ENCODE data around the gene OR6C74. TPM values are rescaled to one million over a fixed set of nuclear protein-coding genes. Genes with fewer than 3 reads are reported as not detected.

OR6C74 gene
- total and polyA plus RNA-seq, 2 donors (not counting 1 experiment from before 2014, with no cell fraction given): not detected

DNA sequence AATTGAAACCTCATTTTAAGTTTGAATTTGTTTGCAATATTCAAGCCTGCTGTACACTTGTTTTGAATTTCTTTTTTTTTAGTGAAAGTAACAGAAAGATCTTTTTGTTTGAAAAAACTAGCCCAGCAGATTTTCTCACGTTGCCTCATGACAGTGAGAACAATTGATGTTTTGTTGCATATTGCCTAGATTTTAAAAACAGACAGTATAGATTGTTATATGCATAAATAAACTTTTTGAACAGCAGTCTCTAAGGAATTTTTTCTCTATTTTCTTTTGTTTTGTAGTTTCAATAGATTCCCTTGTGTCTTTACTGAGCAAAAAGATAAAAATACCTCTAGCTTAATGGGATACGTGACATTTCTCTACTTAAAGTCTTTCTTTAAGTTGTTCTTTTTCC, 36.6 kb downstream of the OR6C74 start:
- no peaks in the 10 kb centered on the region for H3K9me3 ChIP-seq (ENCODE audit: control insufficient read depth, insufficient read depth, low read depth, low read length)
- no peaks in the 10 kb centered on the region for H4K20me1 ChIP-seq (ENCODE audit: control insufficient read depth, extremely low read depth, insufficient read depth, low read length)
- no peak overlapping the region for H3K27ac ChIP-seq (ENCODE audit: insufficient read depth, low read length)
- H3K36me3 ChIP-seq (ENCODE audit: control insufficient read depth, insufficient read depth, low read length): no peaks in the 10 kb centered on the region
- no peak overlapping the region for H2AFZ ChIP-seq (ENCODE audit: low read length)
- no peaks in the 10 kb centered on the region for H3K27me3 ChIP-seq (ENCODE audit: control insufficient read depth, insufficient read depth, low read length)
- no peaks in the 10 kb centered on the region for H3K4me1 ChIP-seq (ENCODE audit: control insufficient read depth, extremely low read depth, insufficient read depth, low read length)
- H3K79me2 ChIP-seq (ENCODE audit: control insufficient read depth, insufficient read depth, low read length): no peaks in the 10 kb centered on the region
- H3K4me2 ChIP-seq (ENCODE audit: extremely low read depth, insufficient read depth, low read length): no peak overlapping the region
- TF ChIP-seq, protein P1, sequence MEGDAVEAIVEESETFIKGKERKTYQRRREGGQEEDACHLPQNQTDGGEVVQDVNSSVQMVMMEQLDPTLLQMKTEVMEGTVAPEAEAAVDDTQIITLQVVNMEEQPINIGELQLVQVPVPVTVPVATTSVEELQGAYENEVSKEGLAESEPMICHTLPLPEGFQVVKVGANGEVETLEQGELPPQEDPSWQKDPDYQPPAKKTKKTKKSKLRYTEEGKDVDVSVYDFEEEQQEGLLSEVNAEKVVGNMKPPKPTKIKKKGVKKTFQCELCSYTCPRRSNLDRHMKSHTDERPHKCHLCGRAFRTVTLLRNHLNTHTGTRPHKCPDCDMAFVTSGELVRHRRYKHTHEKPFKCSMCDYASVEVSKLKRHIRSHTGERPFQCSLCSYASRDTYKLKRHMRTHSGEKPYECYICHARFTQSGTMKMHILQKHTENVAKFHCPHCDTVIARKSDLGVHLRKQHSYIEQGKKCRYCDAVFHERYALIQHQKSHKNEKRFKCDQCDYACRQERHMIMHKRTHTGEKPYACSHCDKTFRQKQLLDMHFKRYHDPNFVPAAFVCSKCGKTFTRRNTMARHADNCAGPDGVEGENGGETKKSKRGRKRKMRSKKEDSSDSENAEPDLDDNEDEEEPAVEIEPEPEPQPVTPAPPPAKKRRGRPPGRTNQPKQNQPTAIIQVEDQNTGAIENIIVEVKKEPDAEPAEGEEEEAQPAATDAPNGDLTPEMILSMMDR (conservative IDR thresholded peaks at IDR 0.05 in 1 of 2, IDR thresholded peaks at IDR 0.05 in 1 of 2; ENCODE audit: low read depth in 1 of 2, low read length in 2 of 2): no peak
- no peak for TF ChIP-seq EZH2 (IDR thresholded peaks at IDR 0.05; ENCODE audit: low read length, missing control alignments)
- H3K4me3 ChIP-seq (replicated peaks in 1 of 4; ENCODE audit: control extremely low read depth in 1 of 4, insufficient read depth in 1 of 4, low read depth in 3 of 4, low read length in 4 of 4): no peak overlapping the region
- no peak for DNase-seq (ENCODE audit: low read depth in 2 of 2)
- H3K9ac ChIP-seq (ENCODE audit: insufficient read depth, low read length): no peak overlapping the region

DNA sequence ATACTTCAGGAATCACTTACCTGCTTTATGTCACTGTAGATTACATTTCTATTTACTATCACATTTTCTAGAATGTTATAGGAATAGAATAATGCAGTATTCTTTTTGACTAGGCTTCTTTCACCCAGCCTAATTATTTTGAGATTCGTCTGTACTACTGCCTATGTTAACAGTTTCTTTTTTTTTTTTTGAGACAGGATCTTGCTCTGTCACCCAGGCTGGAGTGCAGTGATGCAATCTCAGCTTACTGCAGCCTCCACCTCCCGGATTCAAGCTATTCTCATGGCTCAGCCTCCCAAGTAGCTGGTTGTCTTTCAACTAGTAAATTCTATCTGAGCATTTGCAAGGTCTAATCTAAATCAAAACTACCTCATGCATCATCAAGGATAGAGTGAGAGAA, 45.6 kb downstream of the OR6C74 start:
- no peaks in the 10 kb centered on the region for H4K20me1 ChIP-seq (ENCODE audit: control insufficient read depth, extremely low read depth, insufficient read depth, low read length)
- no peaks in the 10 kb centered on the region for H3K36me3 ChIP-seq (ENCODE audit: control insufficient read depth, insufficient read depth, low read length)
- no peak overlapping the region for H3K27ac ChIP-seq (ENCODE audit: insufficient read depth, low read length)
- TF ChIP-seq, protein P1 (conservative IDR thresholded peaks at IDR 0.05 in 1 of 2, IDR thresholded peaks at IDR 0.05 in 1 of 2; ENCODE audit: low read depth in 1 of 2, low read length in 2 of 2): no peak
- TF ChIP-seq EZH2 (IDR thresholded peaks at IDR 0.05; ENCODE audit: low read length, missing control alignments): no peak
- H2AFZ ChIP-seq (ENCODE audit: low read length): no peak overlapping the region
- H3K9me3 ChIP-seq (ENCODE audit: control insufficient read depth, insufficient read depth, low read depth, low read length): no peaks in the 10 kb centered on the region
- H3K4me2 ChIP-seq (ENCODE audit: extremely low read depth, insufficient read depth, low read length): no peak overlapping the region
- no peaks in the 10 kb centered on the region for H3K27me3 ChIP-seq (ENCODE audit: control insufficient read depth, insufficient read depth, low read length)
- no peak overlapping the region for H3K9ac ChIP-seq (ENCODE audit: insufficient read depth, low read length)
- no peak for DNase-seq (ENCODE audit: low read depth in 2 of 2)
- H3K4me1 ChIP-seq (ENCODE audit: control insufficient read depth, extremely low read depth, insufficient read depth, low read length): no peaks in the 10 kb centered on the region
- no peaks in the 10 kb centered on the region for H3K79me2 ChIP-seq (ENCODE audit: control insufficient read depth, insufficient read depth, low read length)
- no peak overlapping the region for H3K4me3 ChIP-seq (replicated peaks in 1 of 4; ENCODE audit: control extremely low read depth in 1 of 4, insufficient read depth in 1 of 4, low read depth in 3 of 4, low read length in 4 of 4)

Other genes starting within 250 kb of the OR6C74 start
- gene NEUROD4, start 224.6 kb upstream of the OR6C74 start, total RNA-seq: not detected in 2 replicates
- not detected in 2 replicates for gene NEUROD4, start 224.6 kb upstream of the OR6C74 start, polyA plus RNA-seq
- not detected in 2 replicates for gene OR9K2, start 118.2 kb upstream of the OR6C74 start, total RNA-seq
- not detected in 2 replicates for gene OR9K2, start 118.2 kb upstream of the OR6C74 start, polyA plus RNA-seq
- gene OR10A7, start 23.6 kb upstream of the OR6C74 start, total RNA-seq: not detected in 2 replicates
- gene OR10A7, start 23.6 kb upstream of the OR6C74 start, polyA plus RNA-seq: not detected in 2 replicates
- gene OR6C6, start 52.0 kb downstream of the OR6C74 start, total RNA-seq: not detected in 2 replicates
- not detected in 2 replicates for gene OR6C6, start 52.0 kb downstream of the OR6C74 start, polyA plus RNA-seq
- not detected in 2 replicates for gene OR6C1, start 69.7 kb downstream of the OR6C74 start, total RNA-seq
- gene OR6C1, start 69.7 kb downstream of the OR6C74 start, polyA plus RNA-seq: not detected in 2 replicates
- gene OR6C3, start 86.1 kb downstream of the OR6C74 start, total RNA-seq: not detected in 2 replicates
- gene OR6C3, start 86.1 kb downstream of the OR6C74 start, polyA plus RNA-seq: not detected in 2 replicates
- not detected in 2 replicates for gene OR6C75, start 118.4 kb downstream of the OR6C74 start, total RNA-seq
- gene OR6C75, start 118.4 kb downstream of the OR6C74 start, polyA plus RNA-seq: not detected in 2 replicates
- gene OR6C65, start 155.9 kb downstream of the OR6C74 start, total RNA-seq: not detected in 2 replicates
- not detected in 2 replicates for gene OR6C65, start 155.9 kb downstream of the OR6C74 start, polyA plus RNA-seq
- gene OR6C76, start 181.6 kb downstream of the OR6C74 start, total RNA-seq: not detected in 2 replicates
- not detected in 2 replicates for gene OR6C76, start 181.6 kb downstream of the OR6C74 start, polyA plus RNA-seq
- not detected in 2 replicates for gene OR6C2, start 199.5 kb downstream of the OR6C74 start, total RNA-seq
- gene OR6C2, start 199.5 kb downstream of the OR6C74 start, polyA plus RNA-seq: not detected in 2 replicates
- not detected in 2 replicates for gene OR6C70, start 225.5 kb downstream of the OR6C74 start, total RNA-seq
- gene OR6C70, start 225.5 kb downstream of the OR6C74 start, polyA plus RNA-seq: not detected in 2 replicates
- not detected in 2 replicates for gene OR6C68, start 247.8 kb downstream of the OR6C74 start, total RNA-seq
- not detected in 2 replicates for gene OR6C68, start 247.8 kb downstream of the OR6C74 start, polyA plus RNA-seq